Renal cortex interstitium (tissue), 11 donors: ENCODE results near the gene CCND1. TPM values are rescaled to one million over a fixed set of nuclear protein-coding genes. Genes with fewer than 3 reads are reported as not detected.

Source experiments
- DNase-seq, 11 donors: peaks; one replicate each; pipeline ENCODE4 v3.0.0-alpha.2; 2013; ENCODE audit warnings: low read depth in 9 of 11, low spot score in 4 of 11; ENCODE audit errors: extremely low read depth in 1 of 11
- polyA plus RNA-seq, 3 donors: library from polyadenylated mRNA; unstranded; fragments of 120-200 nt; gene quantifications; one replicate each; pipeline ENCODE4 v1.2.1, GENCODE V29; 2013; ENCODE audit not compliant: insufficient read length in 3 of 3

The CCND1 gene
- polyA plus RNA-seq, 3 donors: 150 to 160 (median 160) TPM

- no peak for DNase-seq
These were observed 6.4 kb downstream of the CCND1 start for GRCh38 chr11:69647390-69647748.

- DNase-seq: no peak
These were observed 7.0 kb downstream of the CCND1 start for GRCh38 chr11:69647761-69648497.

DNA sequence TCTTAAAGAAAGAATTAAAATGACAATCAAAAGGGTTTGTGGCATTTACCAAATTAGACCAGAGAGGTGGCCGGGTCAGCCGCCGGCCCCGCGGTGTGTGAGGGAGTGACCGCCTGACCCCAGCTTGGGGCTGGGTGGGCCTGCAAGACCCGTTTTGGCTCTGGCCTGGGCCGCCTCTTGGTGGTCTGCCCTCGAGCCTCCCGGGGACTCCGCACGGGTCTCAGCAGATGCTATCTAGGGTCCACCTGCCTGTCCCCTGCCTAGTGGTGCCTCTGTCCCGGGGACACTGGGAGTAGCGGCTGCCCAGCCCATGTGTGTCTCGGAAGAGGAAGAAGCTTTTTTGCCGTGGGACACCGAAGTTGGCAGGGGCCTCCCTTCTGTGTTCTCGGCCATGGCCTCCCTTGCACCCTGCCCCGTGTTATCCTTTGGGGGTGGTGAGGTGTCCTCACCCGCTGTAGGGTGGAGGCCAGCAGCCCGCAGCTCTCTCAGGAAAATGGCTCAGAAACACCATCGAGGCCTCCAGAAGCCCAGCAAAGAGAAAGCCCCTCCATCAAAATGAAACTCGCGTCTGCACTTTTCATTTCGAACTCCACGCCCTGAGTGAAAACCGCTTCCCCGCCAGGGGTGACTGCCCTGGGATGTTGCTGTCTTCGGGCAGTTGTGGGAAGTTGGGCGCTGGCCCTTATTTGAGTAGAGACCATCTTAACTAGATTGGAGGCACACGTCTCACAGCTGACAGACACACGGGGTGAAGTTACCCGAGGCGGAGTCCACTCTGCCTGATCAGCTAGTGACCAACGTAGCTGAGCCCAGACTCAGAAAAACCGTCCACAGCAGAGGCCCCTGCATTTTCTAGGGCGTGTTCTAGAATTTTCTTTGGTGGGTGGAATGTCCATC lies 8.0 kb downstream of the CCND1 start:
- no peak for DNase-seq

DNA sequence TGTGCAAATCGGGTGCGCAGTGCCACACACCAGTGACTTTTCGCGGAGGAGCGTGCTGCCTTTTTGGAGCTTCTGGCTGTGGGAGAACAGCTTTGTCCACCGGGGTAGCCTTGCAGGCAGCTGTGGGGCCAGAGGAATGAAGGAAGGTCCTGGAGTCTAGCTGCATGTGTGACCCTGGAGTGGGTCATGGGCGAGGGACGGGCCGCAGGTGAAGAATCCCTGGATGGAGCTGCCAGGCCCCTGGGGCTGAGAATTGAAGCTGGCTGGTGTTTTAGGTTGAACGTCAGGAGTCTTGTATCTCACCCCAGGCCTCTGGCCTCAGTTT lies 8.6 kb downstream of the CCND1 start:
- DNase-seq: no peak

DNA sequence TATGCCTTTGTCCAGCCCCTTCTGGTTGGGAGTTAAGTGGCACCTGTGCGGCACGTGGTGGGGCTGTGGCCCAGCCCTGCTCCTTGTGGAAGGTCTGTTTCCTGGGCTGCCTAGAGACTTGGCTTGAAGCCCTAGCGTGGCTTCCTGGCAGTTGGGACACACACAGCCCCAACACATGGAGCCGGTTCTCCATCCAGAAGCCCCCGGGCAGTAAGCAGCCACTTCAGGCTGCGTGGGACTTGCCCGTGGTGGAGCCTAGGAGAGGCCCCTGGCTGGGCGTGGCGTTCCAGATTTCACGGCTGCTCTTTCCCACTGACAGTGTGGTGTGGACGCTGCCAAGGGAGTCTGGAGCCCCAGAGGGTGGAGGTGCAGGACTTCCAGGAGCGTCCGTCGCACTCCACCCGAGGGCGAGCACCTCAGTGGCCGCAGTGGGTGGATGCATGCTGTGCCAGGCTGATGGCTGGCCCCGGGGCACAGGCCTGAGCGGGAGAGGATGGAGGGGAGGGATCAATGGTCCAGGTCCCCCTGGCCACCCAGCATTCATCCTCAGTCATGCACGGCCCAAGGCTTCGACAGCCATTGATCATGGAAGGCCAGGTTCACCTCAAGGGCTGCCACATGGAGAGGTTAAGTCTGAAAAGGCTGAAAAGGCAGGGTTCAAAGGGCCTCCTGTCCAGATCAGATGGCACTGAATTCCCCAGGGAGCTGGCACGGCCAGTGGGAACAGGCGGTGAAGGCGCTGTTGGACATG lies 9.3 kb downstream of the CCND1 start:
- no peak for DNase-seq

DNA sequence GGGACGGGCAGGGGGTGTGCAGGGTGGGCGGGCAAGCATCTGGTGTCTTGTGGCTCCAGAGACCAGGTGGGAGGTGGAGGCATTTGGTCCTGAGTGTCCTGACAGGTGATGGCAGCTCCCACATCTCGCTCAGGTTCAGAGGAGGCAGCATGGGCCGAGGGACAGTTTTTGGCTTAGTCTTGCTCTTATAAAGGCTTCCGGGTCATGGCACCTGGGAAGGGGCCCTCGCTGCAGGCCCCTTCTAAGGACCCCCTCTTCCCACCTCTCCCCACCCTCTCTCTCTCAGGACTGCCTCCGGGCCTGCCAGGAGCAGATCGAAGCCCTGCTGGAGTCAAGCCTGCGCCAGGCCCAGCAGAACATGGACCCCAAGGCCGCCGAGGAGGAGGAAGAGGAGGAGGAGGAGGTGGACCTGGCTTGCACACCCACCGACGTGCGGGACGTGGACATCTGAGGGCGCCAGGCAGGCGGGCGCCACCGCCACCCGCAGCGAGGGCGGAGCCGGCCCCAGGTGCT lies 9.9 kb downstream of the CCND1 start:
- no peak for DNase-seq

- DNase-seq: no peak
These were observed 11.1 kb downstream of the CCND1 start for GRCh38 chr11:69651834-69652620.

GRCh38 chr11:69652999-69653398 lies 12.0 kb downstream of the CCND1 start:
- no peak for DNase-seq

DNA sequence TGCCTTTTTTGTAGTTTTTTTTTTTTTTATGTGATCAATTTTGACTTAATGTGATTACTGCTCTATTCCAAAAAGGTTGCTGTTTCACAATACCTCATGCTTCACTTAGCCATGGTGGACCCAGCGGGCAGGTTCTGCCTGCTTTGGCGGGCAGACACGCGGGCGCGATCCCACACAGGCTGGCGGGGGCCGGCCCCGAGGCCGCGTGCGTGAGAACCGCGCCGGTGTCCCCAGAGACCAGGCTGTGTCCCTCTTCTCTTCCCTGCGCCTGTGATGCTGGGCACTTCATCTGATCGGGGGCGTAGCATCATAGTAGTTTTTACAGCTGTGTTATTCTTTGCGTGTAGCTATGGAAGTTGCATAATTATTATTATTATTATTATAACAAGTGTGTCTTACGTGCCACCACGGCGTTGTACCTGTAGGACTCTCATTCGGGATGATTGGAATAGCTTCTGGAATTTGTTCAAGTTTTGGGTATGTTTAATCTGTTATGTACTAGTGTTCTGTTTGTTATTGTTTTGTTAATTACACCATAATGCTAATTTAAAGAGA lies 12.5 kb downstream of the CCND1 start:
- no peak for DNase-seq

DNA sequence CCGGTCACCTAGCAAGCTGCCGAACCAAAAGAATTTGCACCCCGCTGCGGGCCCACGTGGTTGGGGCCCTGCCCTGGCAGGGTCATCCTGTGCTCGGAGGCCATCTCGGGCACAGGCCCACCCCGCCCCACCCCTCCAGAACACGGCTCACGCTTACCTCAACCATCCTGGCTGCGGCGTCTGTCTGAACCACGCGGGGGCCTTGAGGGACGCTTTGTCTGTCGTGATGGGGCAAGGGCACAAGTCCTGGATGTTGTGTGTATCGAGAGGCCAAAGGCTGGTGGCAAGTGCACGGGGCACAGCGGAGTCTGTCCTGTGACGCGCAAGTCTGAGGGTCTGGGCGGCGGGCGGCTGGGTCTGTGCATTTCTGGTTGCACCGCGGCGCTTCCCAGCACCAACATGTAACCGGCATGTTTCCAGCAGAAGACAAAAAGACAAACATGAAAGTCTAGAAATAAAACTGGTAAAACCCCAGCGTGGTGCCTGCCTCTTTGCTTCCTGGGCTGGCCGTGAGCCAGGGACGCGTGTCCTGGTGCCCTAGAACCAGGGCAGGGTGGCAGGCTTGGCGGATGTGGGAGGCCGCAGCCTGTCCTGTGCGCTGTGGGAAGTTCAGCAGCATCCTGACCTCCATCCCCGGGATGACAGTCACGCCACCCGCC lies 13.2 kb downstream of the CCND1 start:
- no peak for DNase-seq

- no peak for DNase-seq
These were observed 13.9 kb downstream of the CCND1 start for GRCh38 chr11:69654660-69655478.

DNA sequence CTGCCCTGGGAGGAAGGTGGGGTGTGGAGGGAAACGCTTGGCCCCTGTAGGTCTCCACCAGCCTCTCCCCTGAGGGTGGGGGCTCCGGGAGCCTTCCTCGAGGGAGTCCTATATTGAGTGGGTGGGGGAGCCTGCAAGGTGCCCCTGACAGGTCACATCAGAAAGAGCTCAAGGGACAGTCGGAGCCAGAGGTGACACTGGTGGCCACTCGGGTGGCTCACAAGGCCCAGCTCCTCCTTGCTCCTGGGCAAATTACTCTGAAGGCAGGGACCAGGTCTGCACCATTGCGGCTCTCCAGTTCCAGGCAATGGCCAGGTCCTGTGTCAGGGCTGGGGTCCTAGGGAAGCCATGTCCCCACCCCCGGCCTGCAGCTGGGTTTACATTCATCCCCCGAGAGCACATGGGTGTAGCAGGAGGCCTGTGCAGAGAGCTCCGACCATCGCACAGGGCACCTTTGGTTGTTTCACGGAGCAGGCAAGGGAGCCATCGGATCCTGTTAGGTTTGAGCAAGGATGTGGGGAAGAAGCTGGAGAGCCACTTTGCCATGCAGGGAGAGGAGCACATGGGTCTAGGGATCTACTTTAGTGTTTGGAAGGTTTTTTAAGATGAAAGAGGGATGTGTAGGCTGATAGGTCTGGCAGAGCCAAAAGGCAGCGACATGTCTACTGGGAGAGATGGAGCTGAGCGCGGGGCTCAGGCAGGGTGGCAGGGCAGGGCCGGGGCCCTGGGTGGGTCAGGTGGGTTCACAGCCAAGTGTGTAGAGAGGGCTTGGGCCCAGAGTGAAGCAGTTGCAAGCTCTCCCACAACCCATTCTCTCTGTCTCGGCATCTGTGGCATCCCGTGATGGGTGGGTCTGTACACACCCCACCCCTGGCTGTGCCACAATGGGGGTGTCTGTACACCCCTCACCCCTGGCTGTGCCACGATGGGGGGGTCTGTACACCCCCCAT lies 14.8 kb downstream of the CCND1 start:
- DNase-seq: no peak

DNA sequence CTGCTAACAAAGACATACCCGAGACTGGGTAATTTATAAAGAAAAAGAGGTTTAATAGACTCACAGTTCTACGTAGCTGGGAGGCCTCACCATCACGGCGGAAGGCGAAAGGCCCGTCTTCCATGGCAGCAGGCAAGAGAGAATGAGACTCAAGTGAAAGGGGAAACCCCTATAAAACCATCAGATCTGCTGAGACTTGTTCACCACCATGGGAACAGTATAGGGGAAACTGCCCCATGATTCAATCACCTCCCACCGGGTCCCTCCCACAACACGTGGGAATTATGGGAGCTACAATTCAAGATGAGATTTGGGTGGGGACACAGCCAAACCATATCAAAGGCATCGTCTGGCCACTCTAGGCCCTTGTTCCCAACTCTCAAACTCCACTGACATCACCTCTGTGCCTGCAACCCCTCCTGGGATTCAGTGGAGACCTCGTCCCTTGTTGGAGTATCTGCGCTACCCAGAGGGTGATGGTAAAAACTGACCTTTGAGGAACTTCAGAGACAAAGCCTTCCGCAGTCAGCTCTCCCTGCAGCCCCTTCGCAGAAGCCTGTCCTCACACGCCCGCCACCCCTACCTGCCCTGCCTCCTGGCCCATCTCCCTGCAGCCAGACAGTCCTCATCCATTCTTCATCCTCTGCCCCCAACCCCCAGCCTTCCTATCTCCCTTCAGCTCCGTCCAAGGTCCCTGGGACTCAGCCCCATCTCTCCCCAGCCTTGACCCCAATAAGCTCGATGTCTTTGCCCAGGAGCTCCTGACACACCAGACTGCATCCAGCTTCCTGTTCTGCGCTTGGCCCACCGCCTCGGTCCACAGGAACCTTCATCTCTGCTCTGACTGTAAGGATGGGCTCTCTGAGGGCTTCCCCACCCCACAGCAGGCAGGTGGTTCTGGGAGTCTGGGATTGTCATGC lies 15.8 kb downstream of the CCND1 start:
- DNase-seq: no peak

DNA sequence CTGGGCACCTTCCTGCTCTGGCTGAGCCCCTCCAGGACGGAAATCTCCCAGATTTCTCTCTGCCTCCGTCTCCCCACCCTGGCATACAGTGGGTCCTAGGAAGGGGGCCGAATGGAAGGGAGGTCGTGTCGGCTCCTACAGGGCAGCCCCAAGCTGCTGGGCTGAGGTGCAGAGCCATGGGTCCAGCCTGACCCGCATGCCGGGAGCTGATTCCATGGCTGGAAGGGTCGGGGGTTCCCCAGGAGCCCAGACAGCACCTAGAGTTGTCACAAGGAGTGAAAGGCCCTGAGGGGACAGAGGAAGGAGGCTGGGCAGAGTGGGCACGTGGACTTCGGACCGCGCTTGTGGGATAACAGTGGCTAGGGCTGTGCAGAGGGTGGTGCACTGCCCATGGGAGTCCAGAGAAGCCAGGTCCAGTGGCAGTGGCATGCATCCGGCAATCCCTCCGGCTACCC lies 16.5 kb downstream of the CCND1 start:
- DNase-seq: no peak

- no peak for DNase-seq
These were observed 17.1 kb downstream of the CCND1 start for GRCh38 chr11:69657911-69658625.
